22Rv1 (cell line): ENCODE data around the gene EFCAB14.

Experiments
- ZFX ChIP-seq: fragments of 450-650 bp; IDR thresholded peaks from 2 replicates; pipeline ENCODE4 v1.6.1; 2017; ENCODE audit warnings: antibody characterized with exemption, borderline replicate concordance
- TF ChIP-seq, protein P1 (sequence below): fragments of 450-650 bp; IDR thresholded peaks from 2 replicates; pipeline ENCODE4 v1.5.1; 2017; ENCODE audit warnings: mild to moderate bottlenecking

DNA sequence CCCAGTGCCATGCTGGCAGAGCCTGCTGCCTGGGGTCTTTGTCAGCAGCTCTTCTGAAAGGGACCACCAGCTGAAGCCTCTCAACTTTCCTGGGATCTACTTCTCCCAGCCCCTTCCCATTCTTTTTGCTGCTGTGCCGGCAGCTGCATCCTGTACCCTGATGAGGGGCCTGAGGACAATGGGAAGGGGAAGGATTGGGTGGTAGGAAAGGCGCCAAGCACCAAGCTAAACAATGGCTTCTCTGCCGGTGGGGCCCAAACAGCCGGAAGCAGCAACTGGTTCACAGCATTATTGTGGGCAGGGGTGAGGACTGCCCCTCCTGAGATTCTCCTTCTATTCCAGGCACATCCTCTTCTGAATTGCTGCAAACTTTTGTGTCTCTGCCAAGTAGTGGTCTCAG is 5.0 kb upstream of the EFCAB14 start:
- TF ChIP-seq, protein P1, sequence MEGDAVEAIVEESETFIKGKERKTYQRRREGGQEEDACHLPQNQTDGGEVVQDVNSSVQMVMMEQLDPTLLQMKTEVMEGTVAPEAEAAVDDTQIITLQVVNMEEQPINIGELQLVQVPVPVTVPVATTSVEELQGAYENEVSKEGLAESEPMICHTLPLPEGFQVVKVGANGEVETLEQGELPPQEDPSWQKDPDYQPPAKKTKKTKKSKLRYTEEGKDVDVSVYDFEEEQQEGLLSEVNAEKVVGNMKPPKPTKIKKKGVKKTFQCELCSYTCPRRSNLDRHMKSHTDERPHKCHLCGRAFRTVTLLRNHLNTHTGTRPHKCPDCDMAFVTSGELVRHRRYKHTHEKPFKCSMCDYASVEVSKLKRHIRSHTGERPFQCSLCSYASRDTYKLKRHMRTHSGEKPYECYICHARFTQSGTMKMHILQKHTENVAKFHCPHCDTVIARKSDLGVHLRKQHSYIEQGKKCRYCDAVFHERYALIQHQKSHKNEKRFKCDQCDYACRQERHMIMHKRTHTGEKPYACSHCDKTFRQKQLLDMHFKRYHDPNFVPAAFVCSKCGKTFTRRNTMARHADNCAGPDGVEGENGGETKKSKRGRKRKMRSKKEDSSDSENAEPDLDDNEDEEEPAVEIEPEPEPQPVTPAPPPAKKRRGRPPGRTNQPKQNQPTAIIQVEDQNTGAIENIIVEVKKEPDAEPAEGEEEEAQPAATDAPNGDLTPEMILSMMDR, result no peak
- TF ChIP-seq ZFX, result no peak
